ENCODE results near the gene MAB21L3.

Gene MAB21L3

DNA sequence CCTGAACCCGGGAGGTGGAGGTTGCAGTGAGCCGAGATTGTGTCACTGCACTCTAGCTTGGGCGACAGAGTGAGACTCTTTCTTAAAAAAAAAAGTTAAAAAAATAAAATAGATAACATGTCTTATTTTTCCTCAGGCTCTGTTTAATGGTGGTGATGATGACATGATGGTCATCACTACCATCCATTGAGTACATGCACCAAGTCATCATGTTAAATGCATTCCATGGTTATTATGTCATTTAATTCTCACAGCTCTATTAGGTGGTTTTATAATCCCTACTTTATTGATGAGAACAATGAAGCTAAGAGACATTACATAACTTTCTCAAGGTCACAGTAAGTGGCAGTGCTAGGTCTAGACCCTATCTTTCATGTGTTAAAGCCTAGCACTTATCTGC is 34.4 kb upstream of the MAB21L3 start:
- no peak for DNase-seq (ENCODE audit: extremely low read depth, low read depth)
- TF ChIP-seq, protein P1, sequence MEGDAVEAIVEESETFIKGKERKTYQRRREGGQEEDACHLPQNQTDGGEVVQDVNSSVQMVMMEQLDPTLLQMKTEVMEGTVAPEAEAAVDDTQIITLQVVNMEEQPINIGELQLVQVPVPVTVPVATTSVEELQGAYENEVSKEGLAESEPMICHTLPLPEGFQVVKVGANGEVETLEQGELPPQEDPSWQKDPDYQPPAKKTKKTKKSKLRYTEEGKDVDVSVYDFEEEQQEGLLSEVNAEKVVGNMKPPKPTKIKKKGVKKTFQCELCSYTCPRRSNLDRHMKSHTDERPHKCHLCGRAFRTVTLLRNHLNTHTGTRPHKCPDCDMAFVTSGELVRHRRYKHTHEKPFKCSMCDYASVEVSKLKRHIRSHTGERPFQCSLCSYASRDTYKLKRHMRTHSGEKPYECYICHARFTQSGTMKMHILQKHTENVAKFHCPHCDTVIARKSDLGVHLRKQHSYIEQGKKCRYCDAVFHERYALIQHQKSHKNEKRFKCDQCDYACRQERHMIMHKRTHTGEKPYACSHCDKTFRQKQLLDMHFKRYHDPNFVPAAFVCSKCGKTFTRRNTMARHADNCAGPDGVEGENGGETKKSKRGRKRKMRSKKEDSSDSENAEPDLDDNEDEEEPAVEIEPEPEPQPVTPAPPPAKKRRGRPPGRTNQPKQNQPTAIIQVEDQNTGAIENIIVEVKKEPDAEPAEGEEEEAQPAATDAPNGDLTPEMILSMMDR (IDR thresholded peaks at IDR 0.05; ENCODE audit: low read depth, low read length), result no peak

DNA sequence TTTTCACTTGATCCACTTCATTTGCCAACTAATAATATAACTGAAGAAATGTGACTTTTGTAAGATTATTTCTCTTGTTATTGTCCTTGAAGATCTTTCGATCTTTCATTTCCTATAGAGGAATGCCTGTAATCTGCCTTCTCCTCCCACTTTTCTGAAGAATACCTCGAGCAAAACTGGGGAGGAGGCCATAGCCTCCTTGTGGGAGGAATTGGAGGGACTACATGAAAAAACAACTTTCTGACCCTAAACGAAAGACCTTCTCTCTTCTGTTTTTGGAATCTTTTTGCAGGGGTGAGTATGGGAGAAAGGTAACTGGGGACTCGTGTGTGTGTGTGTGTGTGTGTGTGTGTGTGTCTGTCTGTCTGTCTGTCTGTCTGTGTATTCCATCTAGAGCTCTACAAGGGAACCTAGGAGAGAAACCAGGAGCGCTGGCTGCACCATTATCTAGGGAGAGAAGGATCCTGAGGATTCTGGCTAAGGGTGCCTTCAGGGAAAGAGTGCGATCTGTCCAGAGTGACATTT is 32.4 kb upstream of the MAB21L3 start:
- DNase-seq (ENCODE audit: extremely low read depth, low read depth), result no peak
- TF ChIP-seq, protein P1 (IDR thresholded peaks at IDR 0.05; ENCODE audit: low read depth, low read length), result no peak; the same call in none of the 2 replicates

DNA sequence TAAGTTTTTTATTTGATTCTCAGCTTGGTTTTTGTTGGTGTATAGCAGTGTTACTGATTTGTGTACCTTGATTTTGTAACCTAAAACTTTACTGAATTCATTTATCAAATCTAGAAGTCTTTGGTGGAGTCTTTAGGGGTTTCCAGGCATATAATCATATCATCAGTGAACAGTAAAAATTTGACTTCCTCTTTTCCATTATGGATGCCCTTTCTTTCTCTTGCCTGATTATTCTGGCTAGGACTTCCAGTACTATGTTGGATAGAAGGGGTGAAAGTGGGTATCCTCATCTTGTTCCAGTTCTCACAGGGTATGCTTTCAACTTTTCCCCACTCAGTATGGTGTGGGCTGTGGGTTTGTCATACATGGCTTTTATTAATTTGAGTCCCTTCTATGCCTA is 23.6 kb upstream of the MAB21L3 start:
- TF ChIP-seq, protein P1 (IDR thresholded peaks at IDR 0.05; ENCODE audit: low read depth, low read length), result no peak
- no peak for DNase-seq (ENCODE audit: extremely low read depth, low read depth)

DNA sequence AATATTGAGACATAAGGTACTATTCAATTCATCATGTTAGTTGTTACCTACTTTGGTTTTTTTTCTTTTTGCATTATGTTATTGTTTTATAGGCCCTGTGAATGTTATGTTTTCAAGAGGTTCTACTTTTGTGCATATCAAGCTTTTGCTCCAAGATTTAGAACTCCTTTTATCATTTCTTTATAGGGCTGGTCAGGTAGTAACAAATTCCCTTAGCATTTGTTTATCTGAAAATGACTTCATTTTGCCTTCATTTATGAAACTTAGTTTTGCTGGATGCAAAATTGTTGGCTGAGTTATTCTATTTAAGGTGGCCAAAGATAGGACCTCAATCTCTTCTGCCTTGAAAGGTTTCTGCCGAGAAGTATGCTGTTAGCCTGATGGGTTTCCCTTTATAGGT is 21.3 kb upstream of the MAB21L3 start:
- no peak for DNase-seq (ENCODE audit: extremely low read depth, low read depth)
- TF ChIP-seq, protein P1 (IDR thresholded peaks at IDR 0.05; ENCODE audit: low read depth, low read length), result no peak

DNA sequence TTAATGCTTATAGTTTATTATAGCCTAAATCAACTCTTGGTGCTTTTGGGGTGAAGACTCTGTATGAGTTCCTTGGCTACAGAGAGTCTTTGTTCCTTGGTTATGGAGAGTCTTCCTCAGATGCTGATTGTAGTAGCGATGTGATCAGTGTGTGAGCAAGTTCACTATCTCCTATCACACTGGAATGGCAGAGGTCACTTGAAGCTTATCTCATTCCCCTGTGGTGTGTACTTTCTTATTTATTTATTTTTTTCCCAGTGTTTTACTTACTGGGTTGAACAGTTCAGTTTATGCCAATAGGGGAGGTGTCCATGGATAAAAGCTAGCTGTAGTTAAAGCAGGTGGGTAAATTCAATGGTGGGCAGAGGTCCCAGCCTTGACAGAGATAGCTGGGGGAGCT is 20.1 kb upstream of the MAB21L3 start:
- no peak for DNase-seq (ENCODE audit: extremely low read depth, low read depth)
- TF ChIP-seq, protein P1 (IDR thresholded peaks at IDR 0.05; ENCODE audit: low read depth, low read length), result no peak

DNA sequence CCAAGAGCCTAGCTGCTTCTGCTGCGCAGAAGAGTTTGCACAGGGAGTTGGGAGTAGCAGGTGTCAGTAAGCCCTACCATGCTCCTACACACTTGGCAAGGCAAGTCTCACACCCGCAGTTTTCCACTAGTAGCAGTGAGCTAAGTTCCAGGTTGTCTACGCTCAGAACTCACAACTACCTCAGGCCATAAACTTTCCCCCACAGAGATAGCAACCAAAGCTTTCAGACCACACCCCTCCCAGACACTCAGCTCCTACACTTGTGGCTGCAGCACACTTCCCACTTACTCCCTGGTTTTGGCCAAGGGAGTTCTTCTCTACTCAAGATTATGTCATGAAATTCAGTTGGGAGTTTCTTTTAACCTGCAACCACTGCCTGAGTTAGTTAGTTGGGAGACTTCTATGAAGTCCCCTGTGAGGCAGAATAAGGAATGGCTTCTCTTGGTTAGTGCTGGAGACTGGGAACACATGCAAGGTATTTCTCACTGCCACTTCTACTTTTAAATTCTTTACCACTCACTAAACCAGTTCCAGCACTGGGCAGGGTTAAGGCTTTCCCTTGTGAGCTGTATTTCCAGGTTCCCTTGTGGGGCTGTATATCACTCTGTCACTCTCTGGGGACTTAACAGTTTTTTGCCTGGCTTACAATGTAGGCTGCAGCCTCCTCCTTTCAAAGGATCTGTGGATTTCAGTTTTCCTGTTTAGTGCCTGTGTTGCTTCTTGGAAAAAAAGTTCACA is 18.3 kb upstream of the MAB21L3 start:
- DNase-seq (ENCODE audit: extremely low read depth, low read depth), result no peak
- TF ChIP-seq, protein P1 (IDR thresholded peaks at IDR 0.05; ENCODE audit: low read depth, low read length), result no peak

DNA sequence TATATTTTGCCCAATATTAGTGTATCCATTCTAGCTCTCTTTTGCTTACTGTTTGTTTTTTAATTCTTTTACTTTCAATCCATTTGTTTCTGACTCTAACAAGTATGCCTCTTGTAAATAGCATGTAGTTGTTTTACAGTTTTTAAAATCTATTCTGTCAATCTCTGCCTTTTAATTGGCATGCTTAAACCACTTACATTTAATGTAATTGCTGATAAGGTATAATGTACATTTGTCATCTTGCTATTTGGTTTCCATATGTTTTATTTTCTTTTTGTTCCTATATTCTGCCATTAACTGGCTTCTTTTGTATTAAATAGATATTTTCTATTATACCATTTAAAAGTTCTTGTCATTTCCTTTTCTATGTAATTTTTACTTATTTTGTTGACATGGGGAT is 16.2 kb upstream of the MAB21L3 start:
- no peak for DNase-seq (ENCODE audit: extremely low read depth, low read depth)
- TF ChIP-seq, protein P1 (IDR thresholded peaks at IDR 0.05; ENCODE audit: low read depth, low read length), result no peak
